Fibroblast of the aortic adventitia (primary cell): Measurements from ENCODE around the gene ANKRD7. TPM values are rescaled to one million over a fixed set of nuclear protein-coding genes. Genes with fewer than 3 reads are reported as not detected.

Experiments used
- DNase-seq: peaks from one replicate; pipeline ENCODE4 v3.0.0-alpha.2; 2010; ENCODE audit warnings: low read depth
- H3K4me3 ChIP-seq: 2 replicates; pipeline ENCODE4 v1.5.1; 2011; ENCODE audit warnings: low read depth, mild to moderate bottlenecking, control low read depth, low read length, moderate library complexity
- total RNA-seq: library from RNA; depleted of rRNA; stranded (reverse); fragments of >200 nt; gene quantifications from 2 replicates; pipeline ENCODE4 v1.2.3, GENCODE V29; 2012; ENCODE audit warnings: low replicate concordance
- TF ChIP-seq, protein P1 (sequence below): IDR thresholded peaks from 2 replicates; pipeline ENCODE4 v1.5.1; 2011; ENCODE audit warnings: mild to moderate bottlenecking, low read length, control low read depth, inconsistent platforms; ENCODE audit not compliant: insufficient read depth

Gene ANKRD7, protein sequence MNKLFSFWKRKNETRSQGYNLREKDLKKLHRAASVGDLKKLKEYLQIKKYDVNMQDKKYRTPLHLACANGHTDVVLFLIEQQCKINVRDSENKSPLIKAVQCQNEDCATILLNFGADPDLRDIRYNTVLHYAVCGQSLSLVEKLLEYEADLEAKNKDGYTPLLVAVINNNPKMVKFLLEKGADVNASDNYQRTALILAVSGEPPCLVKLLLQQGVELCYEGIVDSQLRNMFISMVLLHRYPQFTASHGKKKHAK
- 1.4 and 3.9 TPM in 2 replicates for total RNA-seq

DNA sequence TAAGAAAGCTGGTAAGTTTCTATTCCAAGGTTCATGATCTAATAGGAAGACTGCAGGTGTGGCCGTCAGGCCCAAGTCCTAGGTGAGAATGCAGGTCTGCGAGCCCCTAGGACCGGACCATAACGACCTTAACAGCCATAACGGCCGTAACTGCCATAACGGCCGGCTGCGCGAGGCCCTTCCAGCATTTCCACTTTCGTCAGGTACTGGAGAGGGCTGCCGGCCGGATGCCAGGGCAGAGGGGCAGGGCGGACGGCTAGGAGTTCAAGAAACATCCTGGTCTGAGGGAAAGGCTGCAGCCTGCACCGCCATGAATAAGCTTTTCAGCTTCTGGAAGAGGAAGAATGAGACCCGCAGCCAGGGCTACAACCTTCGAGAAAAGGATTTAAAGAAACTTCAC is at the start of gene ANKRD7:
TSS of gene ANKRD7 (plus strand) at position 184 of the 400 bp plus-strand sequence. CDS start at position 311, 127 bp downstream.
- TF ChIP-seq, protein P1, sequence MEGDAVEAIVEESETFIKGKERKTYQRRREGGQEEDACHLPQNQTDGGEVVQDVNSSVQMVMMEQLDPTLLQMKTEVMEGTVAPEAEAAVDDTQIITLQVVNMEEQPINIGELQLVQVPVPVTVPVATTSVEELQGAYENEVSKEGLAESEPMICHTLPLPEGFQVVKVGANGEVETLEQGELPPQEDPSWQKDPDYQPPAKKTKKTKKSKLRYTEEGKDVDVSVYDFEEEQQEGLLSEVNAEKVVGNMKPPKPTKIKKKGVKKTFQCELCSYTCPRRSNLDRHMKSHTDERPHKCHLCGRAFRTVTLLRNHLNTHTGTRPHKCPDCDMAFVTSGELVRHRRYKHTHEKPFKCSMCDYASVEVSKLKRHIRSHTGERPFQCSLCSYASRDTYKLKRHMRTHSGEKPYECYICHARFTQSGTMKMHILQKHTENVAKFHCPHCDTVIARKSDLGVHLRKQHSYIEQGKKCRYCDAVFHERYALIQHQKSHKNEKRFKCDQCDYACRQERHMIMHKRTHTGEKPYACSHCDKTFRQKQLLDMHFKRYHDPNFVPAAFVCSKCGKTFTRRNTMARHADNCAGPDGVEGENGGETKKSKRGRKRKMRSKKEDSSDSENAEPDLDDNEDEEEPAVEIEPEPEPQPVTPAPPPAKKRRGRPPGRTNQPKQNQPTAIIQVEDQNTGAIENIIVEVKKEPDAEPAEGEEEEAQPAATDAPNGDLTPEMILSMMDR = no peak
- no peak for DNase-seq
- H3K4me3 ChIP-seq = no peak within 1 kb of the TSS

DNA sequence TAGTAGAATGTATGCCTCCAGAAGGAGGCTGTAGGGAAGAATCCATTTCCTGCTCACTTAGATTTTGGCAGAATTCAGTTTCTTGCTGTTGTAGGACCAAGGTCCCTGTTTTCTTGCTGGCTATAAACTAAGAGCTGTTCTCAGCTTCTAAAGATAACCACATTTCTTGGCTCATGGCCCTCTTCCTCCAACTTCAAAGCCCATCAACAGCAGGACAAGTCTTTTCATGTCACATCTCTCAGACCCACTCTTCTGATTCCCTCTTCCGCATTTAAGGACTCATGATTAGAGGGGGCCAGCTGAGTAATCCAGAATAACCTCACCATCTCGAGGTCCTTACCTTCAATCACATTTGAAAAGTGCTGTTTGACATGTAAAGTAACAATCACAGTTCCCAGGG is 48.8 kb upstream of the ANKRD7 start:
- no peak overlapping the region for H3K4me3 ChIP-seq
- DNase-seq = no peak
- TF ChIP-seq, protein P1 = no peak

DNA sequence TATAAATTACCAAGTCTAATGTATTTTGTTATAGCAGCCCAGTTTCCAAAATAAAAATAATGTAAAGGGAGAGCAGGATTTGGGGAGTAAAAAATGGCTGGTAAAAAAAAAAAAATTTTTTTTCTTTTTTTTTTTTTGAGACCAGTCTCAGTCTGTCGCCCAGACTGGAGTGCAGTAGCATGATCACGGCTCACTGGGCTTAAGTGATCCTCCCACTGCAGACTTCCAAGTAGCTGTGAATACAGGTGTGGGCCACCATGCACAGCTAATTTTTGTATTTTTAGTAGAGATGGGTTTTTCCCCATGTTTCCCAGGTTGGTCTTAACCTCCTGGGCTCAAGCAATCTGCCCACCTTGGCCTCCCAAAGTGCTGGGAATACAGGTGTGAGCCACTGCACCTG is 45.3 kb upstream of the ANKRD7 start:
- TF ChIP-seq, protein P1 = no peak
- no peak for DNase-seq
- no peak overlapping the region for H3K4me3 ChIP-seq

DNA sequence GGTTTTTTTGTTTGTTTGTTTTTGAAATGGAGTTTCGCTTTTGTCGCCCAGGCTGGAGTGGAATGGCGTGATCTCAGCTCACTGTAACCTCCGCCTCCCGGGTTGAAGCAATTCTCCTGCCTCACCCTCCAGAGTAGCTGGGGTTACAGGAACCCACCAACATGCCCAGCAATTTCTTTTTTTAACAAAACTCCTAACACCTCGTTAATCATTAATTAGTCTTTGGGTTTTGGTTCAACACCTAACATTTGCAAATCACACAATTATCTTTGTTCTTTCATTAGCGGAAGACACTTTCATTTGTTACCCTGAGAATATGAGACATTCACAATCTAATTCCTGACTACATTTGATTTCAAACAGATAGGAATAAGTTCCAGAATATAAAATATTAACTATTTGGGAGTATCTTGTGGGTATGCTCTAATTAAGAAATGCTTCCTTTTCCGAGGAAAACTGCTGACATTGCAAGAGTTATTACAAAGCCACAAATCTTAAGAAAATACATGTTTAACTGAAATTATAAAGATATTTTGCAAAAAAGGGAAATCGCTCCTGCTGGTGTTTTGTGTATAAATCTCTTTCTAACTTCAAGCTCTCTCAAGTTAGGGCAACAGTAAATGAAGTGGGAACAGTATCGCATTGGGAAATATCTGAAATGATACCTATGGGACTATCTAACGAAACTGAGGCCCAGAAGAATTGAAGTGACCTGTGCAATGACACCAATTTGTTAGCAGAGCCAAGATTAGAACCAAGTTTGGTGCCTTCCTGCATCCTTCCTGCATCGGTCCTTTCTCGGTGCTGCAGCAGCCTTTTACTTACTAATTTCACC is 41.7 kb upstream of the ANKRD7 start:
- TF ChIP-seq, protein P1 = no peak
- DNase-seq = no peak
- H3K4me3 ChIP-seq = peak overlapping the region; percentile 86

DNA sequence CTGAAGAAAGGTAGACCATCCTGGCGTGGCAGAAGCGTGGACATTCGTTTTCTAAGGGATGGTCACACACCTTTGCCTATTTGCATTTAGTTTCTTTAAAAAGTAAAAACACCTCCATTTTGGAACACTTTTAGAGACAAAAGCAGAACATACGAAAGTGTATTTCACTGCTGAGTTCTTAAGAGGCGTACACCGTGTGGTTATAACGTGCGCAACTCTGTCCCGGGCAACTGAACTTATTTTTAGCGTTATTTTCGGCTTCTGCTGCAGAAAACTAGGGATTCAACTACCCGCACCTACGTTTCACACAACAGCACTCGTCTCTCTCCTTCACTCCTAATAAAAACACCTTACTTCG is 41.1 kb upstream of the ANKRD7 start:
- no peak for DNase-seq
- H3K4me3 ChIP-seq = peak overlapping the region; percentile 86
- TF ChIP-seq, protein P1 = no peak

DNA sequence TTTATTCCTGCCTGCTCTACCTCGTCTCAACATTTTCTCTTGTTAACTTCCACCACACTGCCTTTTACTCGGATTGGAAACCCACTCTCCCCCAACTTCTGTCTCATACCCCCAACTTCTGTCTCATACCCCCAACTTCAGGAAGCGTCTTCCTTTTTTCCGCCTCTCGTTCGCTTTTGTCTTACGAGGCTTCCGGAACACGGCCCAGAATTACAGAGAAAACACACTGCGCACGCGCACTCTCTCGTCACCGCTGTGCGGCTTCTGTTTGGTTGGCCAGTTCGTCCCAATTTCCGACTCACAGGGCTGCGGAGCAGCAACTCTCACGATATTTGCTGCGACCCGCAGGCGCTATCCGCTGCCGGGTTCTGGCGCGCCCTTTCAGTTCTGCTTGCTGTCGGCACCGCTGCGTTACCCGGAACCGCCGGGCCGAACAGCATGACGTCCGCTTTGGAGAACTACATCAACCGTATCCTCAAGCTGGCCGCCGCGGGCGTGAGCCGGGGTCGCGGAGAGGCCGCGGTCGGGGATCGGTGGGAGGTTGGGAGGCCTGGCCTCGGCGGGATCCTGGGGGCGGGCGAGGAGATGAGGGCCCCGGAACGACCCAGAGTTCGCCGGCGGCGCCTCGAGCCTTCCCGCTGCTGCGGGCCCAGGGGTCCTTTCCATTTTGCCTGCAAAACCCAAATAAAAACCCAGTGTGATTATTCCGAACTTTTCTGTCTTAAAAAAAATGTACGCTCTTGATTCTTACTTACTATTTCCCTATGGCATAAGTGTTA is 40.5 kb upstream of the ANKRD7 start, which contains the start of gene LSM8:
TSS of gene LSM8 (plus strand) at position 379 of the 779 bp plus-strand sequence. CDS start at position 439, 60 bp downstream.
- DNase-seq = peak; percentile 99
- TF ChIP-seq, protein P1 = no peak
- H3K4me3 ChIP-seq = peak within 1 kb of the TSS; percentile 86
